Adrenal gland (tissue), 12 donors: ENCODE data around the gene MTCH1. TPM values are rescaled to one million over a fixed set of nuclear protein-coding genes. Genes with fewer than 3 reads are reported as not detected.
A peak's percentile ranks its signal among the peaks of the same experiment; 100 is the strongest.
"Not testable (repeated sequence)": the region's sequence is repeated elsewhere in the genome, so short reads cannot be mapped to it uniquely, and the experiment has no call there.

Experiments
- DNase-seq, 7 donors: peaks; one replicate each; pipeline ENCODE4 v3.0.0-alpha.2; 2019 to 2020
- H3K27ac ChIP-seq, 5 donors: fragments of 200-600 bp; sonication (generic) in 4 of 5; 1 replicate in 3 of 5; 2 replicates in 2 of 5; pipeline versions ENCODE4 v1.5.1 to v1.8.0; 2016 to 2020; ENCODE audit warnings: mild to moderate bottlenecking in 1 of 5
- H3K27me3 ChIP-seq: fragments of 200-600 bp; 2 replicates; pipeline ENCODE4 v1.8.0; 2021
- H3K36me3 ChIP-seq, 2 donors: fragments of 200-600 bp; replicated peaks in 1 of 2; 1 replicate in 1 of 2; 2 replicates in 1 of 2; pipeline versions ENCODE4 v1.5.1 to v1.8.0; 2018 to 2022
- H3K4me1 ChIP-seq, 2 donors: fragments of 200-600 bp; replicated peaks in 1 of 2; 1 replicate in 1 of 2; 2 replicates in 1 of 2; pipeline versions ENCODE4 v1.5.1 to v1.8.0; 2018 to 2021
- H3K4me3 ChIP-seq, 4 donors: fragments of 200-600 bp; sonication (generic) in 3 of 4; one replicate each; pipeline ENCODE4 v1.5.1; 2016 to 2018
- H3K9me3 ChIP-seq, 3 donors: fragments of 200-600 bp; sonication (generic) in 1 of 3; replicated peaks in 1 of 3; 1 replicate in 2 of 3; 2 replicates in 1 of 3; pipeline versions ENCODE4 v1.5.1 to v1.8.0; 2016 to 2021
- POLR2A ChIP-seq, 2 donors: fragments of 450-650 bp; IDR thresholded peaks; one replicate each; pipeline ENCODE4 v1.6.1; 2017; ENCODE audit warnings: antibody characterized with exemption in 2 of 2, mild to moderate bottlenecking in 2 of 2, moderate library complexity in 1 of 2
- WGBS, 4 donors: extraction: QIAGEN DNeasy Blood & Tissue Kit in 2 of 4; methylation state at CpG; one replicate each; pipeline versions ENCODE4 v1.1.5 to v1.1.7; 2013 to 2017; 5-methylcytosine and 5-hydroxymethylcytosine counted together
- intact Hi-C, 2 donors: fragments of 100-400 bp; cut with DNase I; formaldehyde crosslinking; loops; one replicate each; pipeline versions ENCODE4 v1.14.1 to v1.15.0; 2022 to 2023
- polyA plus RNA-seq, 3 donors: library from polyadenylated mRNA; stranded (reverse); fragments of 200-250 nt in 2 of 3; fragments of 350-450 nt in 1 of 3; fragmentation: Illumina TruSeq in 1 of 3; extraction: RNeasy Lipid Tissue Mini Kit (QIAGEN cat#74804) in 1 of 3; gene quantifications; one replicate each; pipeline ENCODE4 v1.2.3, GENCODE V29; 2013 to 2014
- total RNA-seq, 9 donors: library from RNA; depleted of rRNA in 4 of 9; stranded (reverse); fragments of >200 nt in 4 of 9; fragments of 120-200 nt in 1 of 9; fragmentation: NEBNext Ultra II Directional in 1 of 9; extraction: Animal tissue kit (Norgen Biotek cat#: 25700) in 1 of 9; gene quantifications; one replicate each; pipeline versions ENCODE4 v1.1.0 to v1.2.4, GENCODE V29; 2013 to 2023
- TF ChIP-seq, protein P1 (sequence below), 6 experiments: fragments of 450-650 bp in 4 of 6; fragments of 200-600 bp in 2 of 6; sonication (generic) in 1 of 6; IDR thresholded peaks; 1 replicate in 5 of 6; 2 replicates in 1 of 6; pipeline versions ENCODE4 v1.5.1 to v1.8.0; 2016 to 2021; ENCODE audit warnings: antibody characterized with exemption in 6 of 6, mild to moderate bottlenecking in 2 of 6, moderate library complexity in 1 of 6
- donor health status: healthy with polysubstance abuse.
- donor health status: Bipolar disorder and iron deficiency.
- donor health status: DM: yes; HTN: yes; CAD: no.
- donor health status: DM: no; HTN: no; CAD: no.
- donor health status: DM: no; HTN: no; CAD: no.
- donor health status: DM: yes; HTN: yes; CAD: no.

The MTCH1 gene
- total and polyA plus RNA-seq, 12 donors: 116 to 523 (median 338) TPM

DNA sequence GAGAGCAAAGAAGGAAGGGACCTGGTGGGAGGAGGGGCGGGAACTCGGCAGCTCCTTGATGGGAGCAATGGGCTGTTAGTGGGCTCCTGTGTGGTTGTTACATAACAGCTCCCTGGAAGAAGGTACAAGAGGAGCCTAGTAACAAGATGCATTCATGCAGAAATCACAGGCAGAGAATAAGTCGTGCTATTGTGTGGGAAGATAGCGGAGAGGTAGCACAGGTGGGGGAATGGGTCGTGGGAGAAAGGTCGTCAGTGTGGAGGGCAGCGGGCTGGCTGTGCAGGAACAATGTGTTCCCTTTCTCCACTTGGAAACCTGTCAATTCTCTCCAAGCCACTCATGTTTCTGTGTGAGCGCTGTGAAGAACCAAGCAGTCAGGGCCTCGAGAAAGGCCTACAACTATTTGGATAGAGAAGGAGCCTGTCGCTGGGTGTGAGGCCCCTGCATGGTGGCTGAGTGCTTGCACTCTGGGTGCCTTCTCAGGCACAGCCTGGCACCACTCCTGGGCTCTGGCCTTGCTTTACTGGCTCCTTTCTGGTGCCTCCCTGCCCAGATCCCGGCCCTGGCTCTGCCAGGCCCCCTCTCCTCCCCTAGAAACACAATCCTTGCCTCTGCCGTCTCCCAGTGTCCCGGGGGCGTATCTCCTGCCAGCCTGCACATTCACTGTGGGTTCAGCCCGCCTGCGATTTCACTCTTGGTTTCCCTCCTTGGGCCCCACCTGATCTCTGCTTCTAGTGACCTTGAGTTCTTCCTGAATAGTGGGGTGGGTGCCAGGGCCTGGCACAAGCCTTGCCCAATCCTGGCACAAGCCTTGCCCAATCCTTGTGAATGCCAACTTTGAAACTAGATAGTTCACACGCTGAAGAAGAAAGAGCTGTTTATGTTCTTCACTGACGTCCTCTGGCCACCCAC, 12.1 kb upstream of the MTCH1 start:
- intact Hi-C loops: no loop called here
- Histone ChIP-seq H3K36me3 (no peaks in the 10 kb centered on the region), H3K27ac (peak overlapping the region in 4 of 5 donors; percentile 72 to 88 (median 80)), H3K27me3 (no peaks in the 10 kb centered on the region), H3K9me3 (no peaks in the 10 kb centered on the region), H3K4me1 (peaks cover 10 to 16% of the 10 kb centered on the region in 2 donors), H3K4me3 (no peak overlapping the region)
- peak in 1 of 2 donors; percentile 48 for TF ChIP-seq POLR2A (IDR thresholded peaks at IDR 0.05)
- TF ChIP-seq, protein P1, sequence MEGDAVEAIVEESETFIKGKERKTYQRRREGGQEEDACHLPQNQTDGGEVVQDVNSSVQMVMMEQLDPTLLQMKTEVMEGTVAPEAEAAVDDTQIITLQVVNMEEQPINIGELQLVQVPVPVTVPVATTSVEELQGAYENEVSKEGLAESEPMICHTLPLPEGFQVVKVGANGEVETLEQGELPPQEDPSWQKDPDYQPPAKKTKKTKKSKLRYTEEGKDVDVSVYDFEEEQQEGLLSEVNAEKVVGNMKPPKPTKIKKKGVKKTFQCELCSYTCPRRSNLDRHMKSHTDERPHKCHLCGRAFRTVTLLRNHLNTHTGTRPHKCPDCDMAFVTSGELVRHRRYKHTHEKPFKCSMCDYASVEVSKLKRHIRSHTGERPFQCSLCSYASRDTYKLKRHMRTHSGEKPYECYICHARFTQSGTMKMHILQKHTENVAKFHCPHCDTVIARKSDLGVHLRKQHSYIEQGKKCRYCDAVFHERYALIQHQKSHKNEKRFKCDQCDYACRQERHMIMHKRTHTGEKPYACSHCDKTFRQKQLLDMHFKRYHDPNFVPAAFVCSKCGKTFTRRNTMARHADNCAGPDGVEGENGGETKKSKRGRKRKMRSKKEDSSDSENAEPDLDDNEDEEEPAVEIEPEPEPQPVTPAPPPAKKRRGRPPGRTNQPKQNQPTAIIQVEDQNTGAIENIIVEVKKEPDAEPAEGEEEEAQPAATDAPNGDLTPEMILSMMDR (IDR thresholded peaks at IDR 0.05): no peak
- 48 to 59% (median 56%) methylated on average over 16 to 18 of the region's 18 CpGs for WGBS, 4 donors
- DNase-seq: peak; percentile 64 to 89 (median 83)

DNA sequence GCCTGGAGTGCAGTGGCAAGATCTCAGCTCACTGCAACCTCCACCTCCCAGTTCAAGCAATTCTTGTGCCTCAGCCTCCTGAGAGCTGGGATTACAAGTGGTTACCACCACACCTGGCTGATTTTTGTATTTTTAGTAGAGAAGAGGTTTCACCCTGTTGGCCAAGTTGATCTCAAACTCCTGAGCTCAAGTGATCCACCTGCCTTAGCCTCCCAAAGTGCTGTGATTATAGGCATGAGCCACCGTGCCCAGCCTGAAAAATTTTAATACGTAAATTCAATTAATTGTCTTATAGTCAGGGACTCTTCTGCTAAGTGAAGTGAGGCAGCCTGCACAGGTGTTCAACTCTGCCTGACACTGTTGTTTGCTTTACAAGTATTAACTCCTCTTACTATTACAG, 4.4 kb upstream of the MTCH1 start:
- H3K36me3 ChIP-seq, H3K27me3 ChIP-seq, H3K4me3 ChIP-seq, DNase-seq, H3K27ac ChIP-seq, intact Hi-C loops, H3K9me3 ChIP-seq: not testable (repeated sequence)
- H3K4me1 ChIP-seq: peaks cover 9 to 11% of the 10 kb centered on the region in 2 donors
- 82 to 100% (median 85%) methylated on average over 2 of the region's 2 CpGs for whole genome bisulfite sequencing, 4 donors

DNA sequence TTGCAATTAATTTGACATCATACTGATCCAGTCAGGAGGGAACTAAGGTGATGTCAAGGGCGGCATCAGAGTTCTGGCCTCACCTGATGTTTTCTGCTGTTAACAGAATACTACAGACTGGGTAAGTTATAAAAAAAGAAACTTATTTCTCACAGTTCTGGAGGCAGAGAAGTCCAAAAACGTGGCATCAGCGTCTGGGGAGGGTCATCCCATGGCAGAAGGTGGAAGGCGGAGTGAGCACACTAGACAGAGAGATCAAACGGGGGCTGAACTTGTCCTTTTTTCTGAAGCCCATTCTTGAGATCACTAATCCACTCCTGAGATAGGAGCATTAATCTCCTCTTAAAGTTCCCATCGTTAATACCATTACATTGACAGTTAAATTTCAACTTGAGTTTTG, 3.3 kb upstream of the MTCH1 start:
- H3K27me3 ChIP-seq: no peaks in the 10 kb centered on the region
- H3K27ac ChIP-seq: no peak overlapping the region
- no peak for DNase-seq
- intact Hi-C loops: no loop called here
- H3K9me3 ChIP-seq: no peaks in the 10 kb centered on the region
- peaks cover 16 to 17% of the 10 kb centered on the region in 2 donors for H3K4me1 ChIP-seq
- 81 to 85% (median 83%) methylated on average over 6 of the region's 6 CpGs for WGBS, 4 donors
- no peak for TF ChIP-seq POLR2A (IDR thresholded peaks at IDR 0.05)
- TF ChIP-seq, protein P1 (IDR thresholded peaks at IDR 0.05): no peak
- no peaks in the 10 kb centered on the region for H3K36me3 ChIP-seq
- no peak overlapping the region for H3K4me3 ChIP-seq

DNA sequence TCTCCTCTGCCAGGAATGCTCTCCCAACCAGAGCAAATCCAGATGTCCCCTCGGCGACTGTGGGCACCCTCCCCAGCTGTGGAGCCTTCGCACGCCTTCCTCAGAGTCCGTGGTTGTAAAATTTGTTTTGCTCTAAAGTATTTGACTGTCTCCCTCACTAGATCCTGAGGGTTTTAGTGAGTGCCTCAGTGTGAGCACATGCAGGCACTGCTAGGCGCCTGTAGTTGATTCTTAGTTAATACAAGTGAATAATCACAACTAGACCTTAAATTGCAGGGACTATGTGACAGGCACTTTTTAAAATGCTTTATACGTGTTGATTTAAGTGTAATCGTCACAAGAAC, 680 bp upstream of the MTCH1 start:
- Histone ChIP-seq H3K36me3 (no peaks in the 10 kb centered on the region), H3K4me1 (peaks cover 22 to 41% of the 10 kb centered on the region in 2 donors), H3K27ac (peak overlapping the region; percentile 52 to 100 (median 91)), H3K4me3 (peak overlapping the region in 3 of 4 donors; percentile 69 to 99 (median 84)), H3K9me3 (no peaks in the 10 kb centered on the region), H3K27me3 (no peaks in the 10 kb centered on the region)
- TF ChIP-seq, protein P1 (IDR thresholded peaks at IDR 0.05): no peak
- TF ChIP-seq POLR2A (IDR thresholded peaks at IDR 0.05): no peak
- WGBS, 4 donors: 1 to 6% (median 4%) methylated on average over 8 of the region's 8 CpGs
- intact Hi-C loops: no loop called here
- no peak for DNase-seq
